ENCODE measurements around the gene SLC9A9. TPM values are rescaled to one million over a fixed set of nuclear protein-coding genes. Genes with fewer than 3 reads are reported as not detected.

Gene SLC9A9
- total and polyA plus RNA-seq, 8 donors, result 0.58 to 29.7 (median 14.0) TPM

DNA sequence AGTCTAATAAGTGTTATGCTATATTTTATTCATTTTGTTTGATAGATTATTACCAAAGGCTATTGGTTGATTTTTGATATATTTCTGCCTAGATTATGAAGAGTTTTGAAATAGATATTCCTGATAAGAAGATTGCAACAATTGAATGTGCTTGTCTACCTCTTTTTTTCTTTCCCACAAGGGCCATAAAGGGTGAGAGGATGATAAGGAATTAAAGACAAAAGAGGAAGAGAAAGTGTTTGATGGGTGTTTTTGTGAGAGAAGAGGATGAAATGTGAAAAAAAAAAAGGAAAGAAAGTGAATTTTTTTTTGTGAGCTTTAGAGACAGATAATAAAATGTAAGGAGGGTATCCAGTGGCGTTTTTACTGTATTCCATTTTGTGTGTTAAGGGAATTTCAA lies 484.3 kb downstream of the SLC9A9 start:
- H3K27me3 ChIP-seq, result no peaks in the 10 kb centered on the region
- TF ChIP-seq POLR2A (IDR thresholded peaks at IDR 0.05) (no peak), POLR2AphosphoS5 (IDR thresholded peaks at IDR 0.05) (no peak), EP300 (IDR thresholded peaks at IDR 0.05) (no peak)
- TF ChIP-seq, protein P1, sequence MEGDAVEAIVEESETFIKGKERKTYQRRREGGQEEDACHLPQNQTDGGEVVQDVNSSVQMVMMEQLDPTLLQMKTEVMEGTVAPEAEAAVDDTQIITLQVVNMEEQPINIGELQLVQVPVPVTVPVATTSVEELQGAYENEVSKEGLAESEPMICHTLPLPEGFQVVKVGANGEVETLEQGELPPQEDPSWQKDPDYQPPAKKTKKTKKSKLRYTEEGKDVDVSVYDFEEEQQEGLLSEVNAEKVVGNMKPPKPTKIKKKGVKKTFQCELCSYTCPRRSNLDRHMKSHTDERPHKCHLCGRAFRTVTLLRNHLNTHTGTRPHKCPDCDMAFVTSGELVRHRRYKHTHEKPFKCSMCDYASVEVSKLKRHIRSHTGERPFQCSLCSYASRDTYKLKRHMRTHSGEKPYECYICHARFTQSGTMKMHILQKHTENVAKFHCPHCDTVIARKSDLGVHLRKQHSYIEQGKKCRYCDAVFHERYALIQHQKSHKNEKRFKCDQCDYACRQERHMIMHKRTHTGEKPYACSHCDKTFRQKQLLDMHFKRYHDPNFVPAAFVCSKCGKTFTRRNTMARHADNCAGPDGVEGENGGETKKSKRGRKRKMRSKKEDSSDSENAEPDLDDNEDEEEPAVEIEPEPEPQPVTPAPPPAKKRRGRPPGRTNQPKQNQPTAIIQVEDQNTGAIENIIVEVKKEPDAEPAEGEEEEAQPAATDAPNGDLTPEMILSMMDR (IDR thresholded peaks at IDR 0.05), result no peak
- WGBS, 5 donors, result 85 to 93% (median 92%) methylated on average over 1 of the region's 1 CpG
- no peak overlapping the region for H3K4me3 ChIP-seq
- no peak overlapping the region for H3K27ac ChIP-seq
- H3K36me3 ChIP-seq, result no peaks in the 10 kb centered on the region
- H3K9me3 ChIP-seq, result no peaks in the 10 kb centered on the region
- intact Hi-C loops (cut with DNase I; ENCODE audit: low total_unique reads), result no loop called here
- no peak for DNase-seq
- peaks cover 0 to 6% (median 0%) of the 10 kb centered on the region in 4 donors for H3K4me1 ChIP-seq

DNA sequence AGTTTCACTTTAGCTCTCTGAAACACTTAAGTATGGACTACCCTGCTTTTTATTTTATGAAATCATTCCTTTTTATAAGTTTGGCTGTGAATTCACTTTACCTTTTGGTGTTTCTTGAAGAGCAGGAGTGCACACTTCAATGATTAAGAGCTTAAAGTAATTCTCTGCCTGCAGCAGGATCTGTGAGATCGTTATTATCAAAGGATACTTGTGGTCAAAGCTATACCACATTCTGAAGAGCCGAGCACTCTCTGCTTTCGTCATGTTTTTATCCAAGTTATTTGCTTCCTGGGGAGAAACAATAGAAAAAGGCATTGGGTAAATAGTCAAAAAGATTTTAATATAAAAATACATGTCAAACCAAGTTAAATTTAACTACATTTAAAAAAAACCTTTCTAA lies 485.0 kb downstream of the SLC9A9 start:
- no peak for DNase-seq
- Histone ChIP-seq H3K27me3 (no peaks in the 10 kb centered on the region), H3K4me3 (no peak overlapping the region), H3K4me1 (peaks cover 0 to 7% (median 0%) of the 10 kb centered on the region in 4 donors), H3K27ac (no peak overlapping the region), H3K9me3 (no peaks in the 10 kb centered on the region), H3K36me3 (no peaks in the 10 kb centered on the region)
- intact Hi-C loops (cut with DNase I; ENCODE audit: low total_unique reads), result no loop called here
- TF ChIP-seq POLR2AphosphoS5 (IDR thresholded peaks at IDR 0.05), result no peak
- no peak for TF ChIP-seq EP300 (IDR thresholded peaks at IDR 0.05)
- TF ChIP-seq, protein P1 (IDR thresholded peaks at IDR 0.05), result no peak
- no peak for TF ChIP-seq POLR2A (IDR thresholded peaks at IDR 0.05)
- 50 to 67% (median 57%) methylated on average over 3 of the region's 3 CpGs for WGBS, 5 donors

DNA sequence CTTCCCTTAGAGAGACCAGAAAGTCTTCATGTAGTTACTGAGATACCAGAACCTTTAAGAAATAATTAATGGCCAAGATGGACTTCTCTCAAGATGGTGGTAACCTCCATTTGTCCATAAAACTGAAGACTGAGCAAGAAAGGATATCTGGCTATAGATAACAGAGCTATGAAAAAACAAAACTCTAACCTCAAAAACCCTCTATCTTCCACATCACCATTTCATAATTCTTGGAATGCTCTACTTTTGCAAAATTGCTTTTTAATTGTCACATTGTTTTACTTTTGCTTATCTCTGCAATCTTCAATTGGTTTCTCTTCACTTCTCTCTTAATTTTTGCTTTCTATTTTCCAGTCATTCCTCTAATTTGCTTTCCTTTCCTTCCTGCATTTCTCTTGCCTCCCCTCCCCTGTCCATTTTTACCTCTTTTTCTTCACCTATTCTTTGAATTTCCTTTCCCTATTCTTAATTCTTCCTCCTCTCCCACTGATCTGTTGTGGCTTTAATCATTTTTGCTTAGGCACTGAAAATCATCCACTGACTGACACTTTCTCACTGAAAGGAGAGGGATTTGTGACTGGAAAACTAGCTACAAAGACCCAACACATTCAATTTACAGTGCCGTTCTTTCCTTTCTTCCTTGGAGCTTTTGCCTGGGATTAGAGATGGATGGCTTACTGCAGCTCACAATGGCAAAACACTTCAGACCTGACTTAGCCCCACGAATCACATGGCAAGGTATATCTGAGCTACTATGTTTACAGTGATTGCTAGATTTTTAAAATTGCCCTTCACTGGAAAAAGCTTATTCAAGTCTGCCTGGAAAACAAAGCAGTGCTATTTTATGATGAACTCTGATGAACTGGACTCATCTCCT lies 485.9 kb downstream of the SLC9A9 start:
- H3K4me3 ChIP-seq, result no peak overlapping the region
- TF ChIP-seq, protein P1 (IDR thresholded peaks at IDR 0.05), result no peak
- TF ChIP-seq EP300 (IDR thresholded peaks at IDR 0.05), result no peak
- no peak for TF ChIP-seq POLR2A (IDR thresholded peaks at IDR 0.05)
- TF ChIP-seq POLR2AphosphoS5 (IDR thresholded peaks at IDR 0.05), result no peak
- no peaks in the 10 kb centered on the region for H3K36me3 ChIP-seq
- WGBS, 5 donors, result 63 to 80% (median 72%) methylated on average over 2 of the region's 2 CpGs
- no peaks in the 10 kb centered on the region for H3K9me3 ChIP-seq
- intact Hi-C loops (cut with DNase I; ENCODE audit: low total_unique reads), result no loop called here
- H3K27me3 ChIP-seq, result no peaks in the 10 kb centered on the region
- peaks cover 0 to 7% (median 0%) of the 10 kb centered on the region in 4 donors for H3K4me1 ChIP-seq
- H3K27ac ChIP-seq, result no peak overlapping the region
- DNase-seq, result no peak

DNA sequence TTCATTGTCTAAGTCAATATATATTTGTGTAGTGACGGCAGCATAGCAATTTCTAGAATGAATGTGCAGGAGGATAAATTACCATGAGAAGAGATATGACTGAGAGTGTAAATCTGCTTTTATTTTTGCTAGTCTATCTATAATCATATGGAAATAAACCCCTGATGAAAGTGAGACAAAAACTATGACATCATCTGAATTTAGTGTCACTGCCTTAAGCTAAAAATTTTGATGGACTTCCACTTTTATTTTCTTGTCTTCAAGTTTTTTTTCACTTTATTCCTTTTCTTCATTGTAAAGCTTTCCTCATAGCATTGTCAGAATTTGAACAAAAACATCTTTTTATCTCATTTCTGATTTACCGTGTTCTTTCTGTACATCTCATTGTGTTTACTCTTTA lies 486.7 kb downstream of the SLC9A9 start:
- DNase-seq, result no peak
- H3K36me3 ChIP-seq, result no peaks in the 10 kb centered on the region
- H3K27ac ChIP-seq, result no peak overlapping the region
- H3K27me3 ChIP-seq, result no peaks in the 10 kb centered on the region
- TF ChIP-seq POLR2A (IDR thresholded peaks at IDR 0.05), result no peak
- no peak for TF ChIP-seq POLR2AphosphoS5 (IDR thresholded peaks at IDR 0.05)
- TF ChIP-seq, protein P1 (IDR thresholded peaks at IDR 0.05), result no peak
- no peak for TF ChIP-seq EP300 (IDR thresholded peaks at IDR 0.05)
- H3K9me3 ChIP-seq, result no peaks in the 10 kb centered on the region
- intact Hi-C loops (cut with DNase I; ENCODE audit: low total_unique reads), result no loop called here
- WGBS, 5 donors, result 88 to 96% (median 92%) methylated on average over 2 of the region's 2 CpGs
- no peak overlapping the region for H3K4me3 ChIP-seq
- peaks cover 0 to 7% (median 0%) of the 10 kb centered on the region in 4 donors for H3K4me1 ChIP-seq
